HUES6 (cell line): ENCODE data around the gene CD164L2.

Experiments used
- H3K27ac ChIP-seq: 2 replicates; pipeline ENCODE4 v1.7.0; 2013; ENCODE audit warnings: low read depth, mild to moderate bottlenecking, low read length, inconsistent platforms
- H3K27me3 ChIP-seq: 2 replicates; pipeline ENCODE4 v1.6.1; 2013; ENCODE audit warnings: low read length; ENCODE audit not compliant: control insufficient read depth, insufficient read depth
- H3K36me3 ChIP-seq: 2 replicates; pipeline ENCODE4 v1.6.1; 2013; ENCODE audit warnings: low read length; ENCODE audit not compliant: control insufficient read depth, insufficient read depth
- H3K4me1 ChIP-seq: 2 replicates; pipeline ENCODE4 v1.6.1; 2013; ENCODE audit warnings: low read length; ENCODE audit not compliant: control insufficient read depth, insufficient read depth
- H3K4me3 ChIP-seq: 2 replicates; pipeline ENCODE4 v1.5.1; 2013; ENCODE audit warnings: low read depth, low read length
- H3K9ac ChIP-seq: one replicate; pipeline ENCODE4 v1.6.1; 2013; ENCODE audit warnings: mild to moderate bottlenecking, low read length
- H3K9me3 ChIP-seq: 2 replicates; pipeline ENCODE4 v1.6.1; 2013; ENCODE audit warnings: low read depth, low read length; ENCODE audit not compliant: control insufficient read depth, insufficient read depth

CD164L2 gene

DNA sequence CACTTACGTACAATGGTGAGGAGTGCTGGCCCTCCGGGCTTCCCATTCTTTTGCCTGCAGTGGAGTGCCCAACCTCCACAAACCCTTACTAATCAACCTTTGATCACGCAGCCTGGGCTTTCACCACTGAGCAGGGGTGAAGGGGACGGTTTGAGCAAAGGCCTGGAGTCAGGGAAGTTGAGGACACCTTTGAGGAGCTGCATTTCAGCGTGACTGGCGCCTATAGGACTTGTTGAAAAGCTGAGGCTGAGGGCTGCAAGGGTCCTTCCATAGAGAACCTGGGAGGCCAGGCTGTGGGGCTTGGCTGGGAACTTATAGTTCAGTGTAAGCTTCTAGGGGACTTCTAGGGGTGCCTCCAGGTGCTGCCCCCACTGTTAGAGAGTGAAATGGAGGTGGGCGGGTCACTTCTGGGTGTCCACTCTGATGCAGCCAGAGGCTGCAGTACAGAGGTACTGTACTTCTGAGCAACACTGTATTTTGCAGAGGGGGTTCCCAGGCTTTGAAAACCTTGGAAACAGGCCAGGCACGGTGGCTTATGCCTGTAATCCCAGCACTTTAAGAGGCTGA is 31.5 kb downstream of the CD164L2 start:
- Histone ChIP-seq H3K27me3 (peaks cover 9% of the 10 kb centered on the region), H3K27ac (no peak overlapping the region), H3K36me3 (peaks cover 5% of the 10 kb centered on the region; the same call in 1 of the 2 replicates), H3K9me3 (no peaks in the 10 kb centered on the region), H3K4me3 (peak overlapping the region; percentile 58), H3K9ac (peak overlapping the region; percentile 3), H3K4me1 (peaks cover 28% of the 10 kb centered on the region)

DNA sequence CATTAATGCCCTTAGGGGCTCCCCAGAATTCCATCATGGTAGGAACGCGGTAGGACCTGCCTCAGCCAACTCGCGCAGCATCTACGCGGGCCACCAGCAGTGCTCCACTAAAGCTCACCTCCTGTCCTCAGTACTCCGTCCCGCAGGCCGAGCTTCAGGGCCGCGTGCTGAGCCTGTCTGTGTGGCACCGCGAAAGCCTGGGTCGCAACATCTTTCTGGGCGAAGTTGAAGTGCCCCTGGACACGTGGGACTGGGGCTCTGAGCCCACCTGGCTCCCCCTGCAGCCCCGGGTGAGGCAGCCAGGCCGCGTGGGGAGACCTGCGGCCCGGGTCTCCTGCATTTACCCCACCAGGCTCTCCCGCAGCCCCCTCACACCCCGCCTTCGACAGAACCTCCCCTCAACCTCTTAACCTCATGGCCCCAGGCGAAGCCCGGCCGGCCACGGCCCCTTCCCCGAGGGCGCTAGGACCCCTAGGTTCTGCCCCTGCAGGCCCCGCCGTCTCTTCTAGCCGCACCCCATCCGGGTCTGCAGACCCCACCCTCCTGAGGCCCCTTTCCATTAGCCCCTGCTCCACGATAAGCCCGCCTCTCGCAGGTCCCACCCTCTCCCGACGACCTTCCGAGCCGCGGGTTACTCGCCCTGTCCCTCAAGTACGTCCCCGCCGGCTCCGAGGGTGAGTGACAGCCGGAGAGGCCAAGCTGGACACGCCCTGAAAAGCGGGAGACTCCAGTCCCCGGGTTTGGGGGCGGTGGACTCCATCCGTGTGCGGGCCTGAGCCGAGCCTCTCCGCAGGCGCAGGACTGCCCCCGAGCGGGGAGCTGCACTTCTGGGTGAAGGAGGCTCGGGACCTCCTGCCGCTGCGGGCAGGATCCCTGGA is 32.2 kb downstream of the CD164L2 start:
- Histone ChIP-seq H3K4me1 (peaks cover 28% of the 10 kb centered on the region), H3K9ac (peak overlapping the region; percentile 29), H3K36me3 (peaks cover 9% of the 10 kb centered on the region), H3K4me3 (peak overlapping the region; percentile 58), H3K27me3 (peaks cover 9% of the 10 kb centered on the region), H3K27ac (no peak overlapping the region), H3K9me3 (no peaks in the 10 kb centered on the region)

DNA sequence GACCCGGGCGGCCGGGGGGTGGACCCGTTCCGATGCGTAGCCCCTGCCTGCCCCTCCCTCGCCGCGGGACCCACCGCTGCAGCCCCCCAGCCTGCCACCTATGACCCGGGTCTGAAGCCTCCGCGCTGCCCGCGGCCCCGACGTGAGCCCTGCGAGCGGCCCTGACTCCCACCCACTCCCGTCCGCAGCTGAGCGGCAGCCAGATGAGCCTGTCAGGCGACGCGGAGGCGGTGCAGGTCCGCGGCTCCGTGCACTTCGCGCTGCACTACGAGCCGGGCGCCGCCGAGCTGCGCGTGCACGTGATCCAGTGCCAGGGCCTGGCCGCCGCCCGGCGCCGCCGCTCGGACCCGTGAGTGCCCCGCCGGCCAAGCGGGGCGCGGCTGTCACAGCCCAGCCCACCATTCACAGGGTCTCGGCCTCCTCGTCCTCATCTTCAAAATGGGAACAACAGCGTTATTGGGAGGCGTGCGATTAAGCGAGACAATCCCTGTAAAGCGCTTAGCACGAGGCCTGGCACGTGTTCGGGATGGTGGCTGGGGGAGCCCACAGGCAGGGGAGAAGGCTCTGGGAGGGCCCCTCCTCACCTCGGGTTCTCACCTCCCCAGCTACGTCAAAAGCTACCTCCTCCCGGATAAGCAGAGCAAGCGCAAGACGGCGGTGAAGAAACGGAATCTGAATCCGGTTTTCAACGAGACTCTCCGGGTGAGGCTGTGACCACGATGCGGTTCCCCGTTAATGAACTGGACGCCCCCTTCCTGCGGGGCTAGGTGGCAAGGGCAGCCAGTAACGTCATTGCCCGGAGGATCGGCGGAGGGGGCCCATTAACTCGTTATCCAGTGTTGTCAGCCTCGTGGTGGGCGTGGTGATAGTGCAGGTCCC is 33.1 kb downstream of the CD164L2 start:
- H3K9me3 ChIP-seq = no peaks in the 10 kb centered on the region
- H3K4me3 ChIP-seq = peak overlapping the region; percentile 58
- H3K9ac ChIP-seq = peak overlapping the region; percentile 15
- peaks cover 4% of the 10 kb centered on the region; the same call in 1 of the 2 replicates for H3K36me3 ChIP-seq
- H3K27me3 ChIP-seq = peaks cover 9% of the 10 kb centered on the region
- no peak overlapping the region for H3K27ac ChIP-seq
- peaks cover 28% of the 10 kb centered on the region for H3K4me1 ChIP-seq

DNA sequence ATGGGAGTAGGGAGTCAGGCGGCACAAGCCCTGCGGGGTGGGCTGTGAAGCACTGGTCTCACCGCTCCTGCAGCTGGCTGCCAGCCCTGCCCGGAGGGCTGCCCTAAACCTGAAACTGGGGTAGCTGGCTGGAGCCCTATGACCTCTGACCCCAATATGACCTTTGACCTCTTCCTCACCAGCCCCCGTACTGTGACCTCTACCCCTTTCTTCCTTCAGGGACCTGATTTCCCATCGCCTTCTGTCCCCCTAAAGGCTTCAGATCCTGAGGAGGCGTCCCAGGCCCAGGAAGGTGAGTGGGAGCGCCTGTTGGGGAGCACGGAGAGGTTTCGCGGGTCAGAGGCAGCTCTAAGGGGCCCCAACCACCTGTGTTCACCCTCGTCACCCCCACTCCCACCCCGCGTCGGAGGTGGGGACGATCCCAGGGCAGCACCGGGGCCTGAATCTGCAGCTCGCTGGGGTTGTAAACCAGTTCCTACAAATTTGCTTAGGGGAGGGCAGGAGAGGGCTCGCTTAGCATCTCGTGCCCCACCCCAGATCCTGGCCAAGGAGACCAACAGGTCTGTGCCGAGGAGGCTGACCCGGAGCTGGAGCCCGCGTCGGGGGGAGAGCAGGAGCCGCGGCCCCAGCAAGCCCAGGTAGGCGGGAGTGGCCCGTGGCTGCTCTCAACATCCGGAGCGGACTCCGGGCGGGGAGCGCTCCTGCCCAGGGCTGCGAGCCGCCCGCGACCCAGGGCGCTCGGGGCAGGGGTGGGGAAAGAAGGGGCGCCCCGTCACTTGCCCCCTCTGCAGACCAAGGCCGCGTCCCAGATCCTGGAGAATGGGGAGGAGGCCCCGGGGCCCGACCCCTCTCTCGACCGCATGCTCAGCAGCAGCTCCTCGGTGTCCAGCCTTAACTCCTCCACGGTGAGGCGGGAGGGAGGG is 34.0 kb downstream of the CD164L2 start:
- Histone ChIP-seq H3K27me3 (peaks cover 9% of the 10 kb centered on the region), H3K27ac (no peak overlapping the region), H3K36me3 (peaks cover 4% of the 10 kb centered on the region; the same call in 1 of the 2 replicates), H3K9ac (no peak overlapping the region), H3K4me1 (peaks cover 28% of the 10 kb centered on the region), H3K9me3 (no peaks in the 10 kb centered on the region), H3K4me3 (peak overlapping the region; percentile 58)

DNA sequence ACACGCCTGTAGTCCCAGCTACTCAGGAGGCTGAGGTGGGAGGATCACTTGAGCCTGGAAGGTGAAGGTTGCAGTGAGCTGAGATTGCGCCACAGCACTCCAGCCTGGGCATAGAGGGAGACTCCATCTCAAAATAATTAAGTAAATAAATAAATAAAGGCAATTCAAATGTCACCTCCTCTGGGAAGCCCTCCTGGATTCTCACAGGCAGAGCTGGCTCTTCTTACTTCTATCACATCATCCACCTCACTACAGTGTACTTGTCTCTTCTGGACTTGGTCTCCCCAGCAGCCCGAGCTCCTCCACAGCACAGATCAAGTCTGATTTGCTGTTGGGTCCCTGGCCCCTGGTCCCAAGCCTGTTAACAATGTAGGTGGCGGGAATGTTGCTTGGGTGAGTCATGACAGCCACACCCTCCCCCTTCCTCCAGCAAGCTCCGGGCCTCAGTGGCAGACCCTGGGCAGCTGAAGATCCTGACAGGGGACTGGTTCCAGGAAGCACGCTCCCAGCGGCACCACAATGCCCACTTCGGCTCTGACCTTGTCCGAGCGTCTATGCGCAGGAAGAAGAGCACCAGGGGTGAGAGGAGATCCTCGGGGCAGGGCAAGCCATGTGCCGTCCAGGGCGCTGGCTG is 36.0 kb downstream of the CD164L2 start:
- Histone ChIP-seq H3K36me3 (peaks cover 4% of the 10 kb centered on the region; the same call in 1 of the 2 replicates), H3K27ac (no peak overlapping the region), H3K9ac (no peak overlapping the region), H3K4me3 (no peak overlapping the region), H3K9me3 (no peaks in the 10 kb centered on the region), H3K4me1 (peaks cover 44% of the 10 kb centered on the region), H3K27me3 (peaks cover 9% of the 10 kb centered on the region)

DNA sequence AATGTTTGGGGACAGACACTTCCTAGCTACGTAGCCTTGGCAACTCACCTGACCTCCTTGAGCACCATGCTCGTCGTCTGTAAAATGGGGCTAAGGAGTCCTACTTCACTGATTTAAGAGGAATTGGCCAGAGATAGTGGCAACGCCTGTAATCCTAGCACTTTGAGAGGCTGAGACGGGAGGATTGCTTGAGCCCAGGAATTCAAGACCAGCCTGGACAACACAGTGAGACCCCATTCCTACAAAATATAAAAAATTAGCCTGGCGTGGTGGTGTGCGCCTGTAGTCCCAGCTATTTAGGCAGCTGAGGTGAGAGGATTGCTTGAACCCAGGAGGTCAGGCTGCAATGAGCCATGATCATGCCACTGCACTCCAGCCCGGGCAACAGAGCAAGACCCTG is 36.8 kb downstream of the CD164L2 start:
- no peak overlapping the region for H3K9ac ChIP-seq
- no peak overlapping the region for H3K4me3 ChIP-seq
- H3K9me3 ChIP-seq = no peaks in the 10 kb centered on the region
- no peak overlapping the region for H3K27ac ChIP-seq
- peaks cover 47% of the 10 kb centered on the region for H3K4me1 ChIP-seq
- H3K27me3 ChIP-seq = peaks cover 9% of the 10 kb centered on the region
- peaks cover 4% of the 10 kb centered on the region; the same call in 1 of the 2 replicates for H3K36me3 ChIP-seq

DNA sequence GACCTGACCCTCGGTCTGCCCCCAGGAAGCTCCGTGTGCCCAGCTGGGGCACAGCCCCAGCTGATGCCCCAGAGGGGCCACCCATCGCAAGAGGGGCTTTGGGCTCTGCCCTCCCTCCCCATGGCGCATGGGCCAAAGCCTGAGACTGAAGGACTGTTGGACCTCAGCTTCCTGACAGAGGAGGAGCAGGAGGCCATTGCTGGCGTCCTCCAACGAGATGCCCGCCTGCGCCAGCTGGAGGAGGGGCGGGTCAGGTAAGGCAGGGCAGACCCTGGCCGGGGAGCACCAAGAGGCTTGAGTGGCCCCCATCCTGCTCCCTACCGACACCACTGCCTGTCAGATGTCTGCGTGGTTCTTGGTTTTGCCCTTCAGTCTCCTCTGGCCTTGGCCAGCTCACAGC is 37.9 kb downstream of the CD164L2 start:
- no peak overlapping the region for H3K27ac ChIP-seq
- H3K9me3 ChIP-seq = no peaks in the 10 kb centered on the region
- no peak overlapping the region for H3K9ac ChIP-seq
- H3K27me3 ChIP-seq = peaks cover 4% of the 10 kb centered on the region
- peaks cover 4% of the 10 kb centered on the region; the same call in 1 of the 2 replicates for H3K36me3 ChIP-seq
- H3K4me3 ChIP-seq = no peak overlapping the region
- H3K4me1 ChIP-seq = peaks cover 46% of the 10 kb centered on the region

DNA sequence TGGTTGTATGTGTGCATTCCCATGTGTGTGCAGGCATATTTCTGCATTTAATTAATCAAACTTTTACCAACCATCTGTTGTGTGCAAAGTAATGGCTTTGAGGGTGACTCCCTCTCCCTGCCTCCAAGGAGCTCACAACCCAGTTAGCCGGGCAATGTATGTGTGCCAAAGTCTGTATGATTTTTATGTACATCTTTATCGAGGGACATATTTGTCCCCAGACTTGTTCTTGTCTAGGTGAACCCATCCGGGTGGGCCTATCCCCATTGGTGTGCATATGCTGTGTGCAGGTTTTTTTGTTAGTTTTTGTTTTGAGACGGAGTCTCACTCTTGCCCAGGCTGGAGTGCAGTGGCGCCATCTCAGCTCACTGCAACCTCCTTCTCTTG is 39.5 kb downstream of the CD164L2 start:
- H3K27me3 ChIP-seq = no peaks in the 10 kb centered on the region
- peaks cover 48% of the 10 kb centered on the region for H3K4me1 ChIP-seq
- H3K9me3 ChIP-seq = no peaks in the 10 kb centered on the region
- no peak overlapping the region for H3K9ac ChIP-seq
- H3K27ac ChIP-seq = no peak overlapping the region
- H3K4me3 ChIP-seq = 0 out of 2 replicates have a peak overlapping the region, but pooled peaks have one; percentile 51
- peaks cover 4% of the 10 kb centered on the region; the same call in 1 of the 2 replicates for H3K36me3 ChIP-seq

DNA sequence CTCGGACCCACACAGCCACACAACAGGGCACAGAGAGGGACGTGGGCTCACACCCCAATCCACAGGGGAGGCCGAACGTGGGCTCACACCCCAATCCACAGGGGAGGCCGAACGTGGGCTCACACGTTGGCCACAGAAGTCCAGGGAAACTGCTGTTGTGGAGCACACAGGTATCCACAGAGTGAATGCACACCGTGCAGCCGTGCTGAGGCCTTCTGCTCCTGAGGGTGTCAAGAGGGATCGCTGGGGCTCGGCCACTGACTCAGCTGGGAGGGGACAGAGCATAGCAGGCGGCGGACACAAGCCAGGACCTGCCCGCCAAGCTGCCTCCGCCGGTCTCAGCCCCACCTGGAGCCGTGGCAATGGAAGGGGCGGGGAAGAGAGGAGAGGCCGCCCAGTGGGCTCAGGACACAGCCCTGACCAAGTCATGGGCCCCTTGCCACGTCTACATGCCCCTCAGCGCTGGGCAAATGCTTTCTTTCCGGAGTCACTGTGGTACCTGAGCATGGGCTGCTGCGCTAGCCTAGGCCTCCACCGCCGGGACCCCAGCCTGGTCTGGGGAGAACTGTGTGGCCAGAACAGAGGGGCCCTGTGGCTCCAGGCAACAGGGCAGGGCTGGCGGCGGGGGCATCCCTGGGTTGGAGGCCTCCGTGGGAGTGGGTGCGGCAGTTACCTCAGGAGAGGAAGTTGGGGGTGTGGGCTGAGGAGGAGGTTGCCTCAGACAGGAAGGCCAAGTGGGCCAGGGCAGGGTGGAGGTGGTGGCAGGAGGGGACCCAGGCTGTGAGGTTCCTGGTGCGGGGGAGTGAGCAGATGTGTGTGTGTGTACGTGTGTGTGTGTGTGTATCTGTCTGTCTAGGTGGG is 40.1 kb downstream of the CD164L2 start:
- Histone ChIP-seq H3K27me3 (no peaks in the 10 kb centered on the region), H3K4me3 (peak overlapping the region; percentile 51), H3K27ac (peak overlapping the region; percentile 24; the same call in 1 of the 2 replicates), H3K36me3 (peaks cover 4% of the 10 kb centered on the region; the same call in 1 of the 2 replicates), H3K9ac (peak overlapping the region; percentile 33), H3K4me1 (peaks cover 48% of the 10 kb centered on the region), H3K9me3 (no peaks in the 10 kb centered on the region)
